Eye (tissue), 1 donor: Measurements from ENCODE around the gene EFCAB6.

ENCODE experiments used
- DNase-seq: peaks from one replicate; pipeline ENCODE4 v3.0.0-alpha.2; 2015

Gene EFCAB6

DNA sequence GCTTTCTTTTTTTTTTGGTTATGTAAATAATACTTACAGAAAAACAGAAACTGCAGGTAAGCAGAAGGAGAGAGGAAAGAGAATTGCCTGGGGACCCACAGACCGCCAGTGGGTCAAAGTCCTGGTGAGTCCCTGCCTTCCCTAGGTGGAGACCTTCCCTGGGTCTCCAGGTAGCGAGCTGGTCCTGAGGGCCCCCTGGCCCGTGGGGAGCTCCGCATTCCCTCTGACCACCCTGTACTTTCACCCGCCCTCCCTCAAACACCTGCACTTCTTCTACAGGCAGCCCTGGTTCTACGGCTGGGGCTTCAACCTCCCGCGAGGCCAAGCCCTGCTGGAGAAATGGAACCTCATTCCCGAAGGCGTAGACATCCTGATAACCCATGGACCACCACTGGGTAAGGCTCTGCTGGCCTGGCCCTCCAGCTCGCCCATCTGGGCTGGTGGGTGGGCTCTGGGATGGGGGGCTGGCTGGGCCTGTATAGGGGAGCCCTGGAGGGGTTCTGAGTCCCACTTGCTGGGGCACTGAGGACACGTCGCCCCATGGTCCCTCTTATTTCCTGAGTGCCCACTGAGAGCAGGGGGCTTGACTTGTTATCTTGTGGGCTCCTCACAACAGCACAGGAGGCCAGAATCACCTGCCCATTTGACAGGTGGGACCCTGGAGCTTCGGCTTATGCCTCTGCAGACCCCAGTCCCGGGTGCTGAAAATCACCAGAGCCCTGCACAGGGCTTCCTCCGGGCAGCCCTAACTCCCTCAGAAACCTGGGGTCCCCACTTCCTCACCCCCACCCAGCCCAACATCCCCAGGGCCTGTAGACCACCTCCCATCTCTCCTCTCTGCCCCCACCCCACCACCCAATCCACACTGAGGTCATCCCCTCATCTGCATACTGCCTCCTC, 313.9 kb downstream of the EFCAB6 start:
- DNase-seq: no peak

- DNase-seq: no peak
Measured at GRCh38 chr22:43493297-43493696, 318.8 kb downstream of the EFCAB6 start.

- no peak for DNase-seq
Measured at GRCh38 chr22:43491737-43492136, 320.4 kb downstream of the EFCAB6 start.

- DNase-seq: no peak
Measured at GRCh38 chr22:43491177-43491576, 320.9 kb downstream of the EFCAB6 start.

DNA sequence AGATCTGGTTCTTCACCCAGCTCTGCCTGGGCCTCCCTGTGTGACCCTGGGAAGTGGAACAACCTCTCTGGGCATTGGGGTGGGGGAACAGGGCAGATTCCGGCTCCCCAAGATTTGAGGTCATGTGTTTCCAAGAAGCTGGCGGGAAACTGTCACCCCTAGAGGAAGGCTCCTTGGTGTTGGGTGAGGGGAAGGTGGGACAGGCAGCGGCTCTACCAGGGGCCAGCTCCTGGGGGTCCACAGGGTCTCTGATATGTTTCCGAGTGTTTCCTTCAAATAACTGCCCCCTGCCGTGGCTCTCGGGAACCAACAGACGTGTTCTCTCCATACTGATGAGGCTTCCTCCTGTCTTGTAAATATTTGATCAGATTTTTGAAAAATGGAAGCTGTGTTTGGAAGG, 321.8 kb downstream of the EFCAB6 start:
- DNase-seq: no peak

DNA sequence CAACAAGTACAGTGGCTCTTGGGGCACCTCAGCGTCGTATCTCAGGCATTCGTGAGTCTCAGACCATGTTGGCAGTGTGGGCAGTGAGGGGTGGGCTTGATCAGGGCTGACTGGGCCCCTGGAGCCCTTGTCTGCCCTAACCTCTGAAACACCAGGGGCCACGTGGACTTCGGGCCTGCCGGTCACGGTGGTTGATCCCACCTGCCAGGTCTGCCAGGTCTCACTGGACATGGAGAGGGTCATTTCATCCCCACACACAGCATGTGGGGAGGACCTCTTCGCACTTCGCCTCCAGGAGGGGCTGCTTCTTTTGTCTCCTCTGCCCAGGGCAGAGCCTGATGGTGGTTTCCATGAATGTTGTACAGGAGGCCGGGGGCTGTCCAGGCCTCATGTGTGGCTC, 323.2 kb downstream of the EFCAB6 start:
- no peak for DNase-seq

- peak; percentile 51 for DNase-seq
Measured at GRCh38 chr22:43488031-43488866, 323.9 kb downstream of the EFCAB6 start.

GRCh38 chr22:43487311-43488030, 324.6 kb downstream of the EFCAB6 start:
- DNase-seq: no peak

DNA sequence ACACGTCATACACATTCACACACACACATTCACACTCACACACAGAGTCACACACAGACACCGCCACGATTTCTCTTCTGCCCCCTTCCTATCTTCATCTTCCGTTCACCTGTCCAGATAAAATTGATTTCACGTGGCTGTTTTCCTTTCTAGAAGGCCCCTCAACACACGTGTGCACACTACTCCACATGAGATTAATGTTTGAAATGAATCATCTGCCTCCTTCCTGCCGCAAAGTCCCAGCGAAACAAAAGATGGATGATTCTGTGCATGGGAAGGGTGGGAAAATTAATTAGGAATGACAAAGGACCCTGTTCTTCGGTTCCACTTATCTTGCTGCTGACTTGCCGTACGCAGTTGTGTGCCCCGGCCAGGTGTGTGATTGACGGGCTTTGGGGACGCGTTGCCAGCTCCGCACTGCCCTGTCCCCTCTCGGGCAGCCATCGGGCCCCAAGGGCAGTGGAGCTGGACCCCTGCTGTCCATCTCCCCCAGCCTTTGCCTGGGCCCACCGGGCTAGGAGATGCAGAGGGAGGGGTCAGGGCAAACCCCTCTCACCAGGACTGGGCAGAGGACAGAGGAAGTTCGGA, 326.5 kb downstream of the EFCAB6 start:
- no peak for DNase-seq

DNA sequence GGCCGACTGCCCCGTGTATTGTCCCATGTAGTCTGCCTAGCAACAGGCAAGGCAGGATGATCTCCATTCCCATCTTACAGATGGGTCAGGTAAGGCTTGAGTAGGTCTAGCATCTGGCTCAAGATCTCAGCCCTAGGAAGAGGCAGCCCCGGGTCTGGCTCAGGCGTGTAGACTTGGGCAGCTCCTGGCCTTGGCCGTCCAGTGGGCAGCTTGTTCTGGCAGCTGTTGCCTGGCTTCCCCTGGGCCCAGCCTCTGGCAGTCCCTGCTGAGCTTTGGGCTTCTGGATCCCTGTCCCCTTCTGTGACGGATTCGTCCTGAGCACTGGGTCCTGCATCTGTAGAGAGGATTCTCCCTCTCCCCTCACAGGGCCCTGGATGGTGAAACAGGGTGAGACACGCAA, 327.9 kb downstream of the EFCAB6 start:
- no peak for DNase-seq

- DNase-seq: no peak
Measured at GRCh38 chr22:43483669-43484068, 328.4 kb downstream of the EFCAB6 start.

DNA sequence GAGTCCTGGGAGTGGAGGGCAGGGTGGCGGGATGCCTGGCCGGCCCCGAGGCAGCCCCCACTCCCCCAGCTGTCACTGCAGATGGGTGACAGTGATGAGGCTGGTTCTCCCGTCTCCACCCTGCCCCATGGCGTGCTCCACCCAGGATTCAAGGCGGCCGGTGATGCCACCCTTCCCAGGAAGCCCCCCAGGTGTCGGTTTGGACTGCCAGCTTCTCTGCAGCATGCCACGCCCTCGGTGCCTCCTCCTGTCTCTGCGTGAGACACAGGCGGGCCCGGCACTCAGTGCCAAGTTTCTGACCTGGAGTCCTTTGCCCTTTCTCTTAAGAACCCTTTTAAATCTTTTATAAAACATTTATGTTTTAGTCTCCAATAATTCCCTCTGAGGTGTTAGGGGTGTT, 328.8 kb downstream of the EFCAB6 start:
- no peak for DNase-seq

- no peak for DNase-seq
Measured at GRCh38 chr22:43482318-43482625, 329.8 kb downstream of the EFCAB6 start.

- DNase-seq: peak; percentile 58
Measured at GRCh38 chr22:43481568-43482317, 330.4 kb downstream of the EFCAB6 start.

DNA sequence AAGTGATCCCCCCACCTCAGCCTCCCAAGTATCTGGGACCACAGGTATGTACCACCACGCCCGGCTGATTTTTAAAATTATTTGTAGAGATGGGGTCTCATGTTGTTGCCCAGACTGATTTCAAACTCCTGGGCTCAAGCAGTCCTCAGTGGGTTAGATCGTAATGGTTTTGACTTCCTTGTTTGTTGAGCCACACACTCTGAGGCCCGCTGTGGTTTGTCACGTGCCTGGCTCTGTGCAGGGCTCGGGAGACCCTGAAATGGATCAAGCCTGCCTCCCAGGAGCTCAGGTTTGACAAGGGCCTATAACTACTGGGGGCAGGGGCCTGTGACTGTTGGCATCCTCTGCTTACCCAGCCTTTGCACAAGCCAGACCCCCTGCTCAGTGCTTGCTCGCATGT, 332.1 kb downstream of the EFCAB6 start:
- no peak for DNase-seq

GRCh38 chr22:43479301-43479950, 332.7 kb downstream of the EFCAB6 start:
- peak; percentile 41 for DNase-seq
